MM.1S (cell line): Measurements from ENCODE around the gene ADARB2.

ENCODE experiments used
- DNase-seq: peaks from one replicate; pipeline ENCODE4 v3.0.0-alpha.2; 2015
- H2AFZ ChIP-seq: fragments of 300-600 bp; sonication (generic); 2 replicates; pipeline ENCODE4 v1.6.0; 2016; ENCODE audit warnings: antibody characterized with exemption, low read length
- H3F3A ChIP-seq: fragments of 300-600 bp; sonication (generic); 2 replicates; pipeline ENCODE4 v1.6.1; 2016; ENCODE audit warnings: mild to moderate bottlenecking, antibody characterized with exemption, low read length, moderate library complexity, mixed read lengths; ENCODE audit not compliant: insufficient read depth
- H3K27ac ChIP-seq: fragments of 300-600 bp; sonication (generic); 2 replicates; pipeline ENCODE4 v1.5.1; 2016; ENCODE audit warnings: mild to moderate bottlenecking, low read length
- H3K27me3 ChIP-seq: fragments of 300-600 bp; sonication (generic); replicated peaks from 2 replicates; pipeline ENCODE4 v1.6.0; 2016; ENCODE audit warnings: low read length; ENCODE audit not compliant: insufficient read depth
- H3K36me3 ChIP-seq: fragments of 300-600 bp; sonication (generic); replicated peaks from 2 replicates; pipeline ENCODE4 v1.6.1; 2016; ENCODE audit warnings: mild to moderate bottlenecking, low read length, mixed read lengths; ENCODE audit not compliant: insufficient read depth
- H3K4me1 ChIP-seq: fragments of 300-600 bp; sonication (generic); 2 replicates; pipeline ENCODE4 v1.6.1; 2016; ENCODE audit warnings: low read length, mixed read lengths
- H3K4me2 ChIP-seq: fragments of 300-600 bp; sonication (generic); 2 replicates; pipeline ENCODE4 v1.6.0; 2016; ENCODE audit warnings: low read depth, low read length
- H3K4me3 ChIP-seq: fragments of 300-600 bp; sonication (generic); 2 replicates; pipeline ENCODE4 v1.5.1; 2016; ENCODE audit warnings: low read length, mixed read lengths
- H3K79me2 ChIP-seq: fragments of 300-600 bp; sonication (generic); 2 replicates; pipeline ENCODE4 v1.6.1; 2016; ENCODE audit warnings: mixed run types, low read length, mixed read lengths
- H3K9ac ChIP-seq: fragments of 300-600 bp; sonication (generic); 2 replicates; pipeline ENCODE4 v1.6.1; 2016; ENCODE audit warnings: low read length, mixed read lengths
- H3K9me2 ChIP-seq: fragments of 300-600 bp; sonication (generic); replicated peaks from 2 replicates; pipeline ENCODE4 v1.6.1; 2016; ENCODE audit warnings: mild to moderate bottlenecking, low read length, mixed read lengths; ENCODE audit not compliant: insufficient read depth
- H3K9me3 ChIP-seq: fragments of 300-600 bp; sonication (generic); replicated peaks from 2 replicates; pipeline ENCODE4 v1.6.1; 2016; ENCODE audit warnings: mild to moderate bottlenecking, low read length, mixed read lengths; ENCODE audit not compliant: insufficient read depth
- H4K20me1 ChIP-seq: fragments of 300-600 bp; sonication (generic); 2 replicates; pipeline ENCODE4 v1.6.1; 2016; ENCODE audit warnings: mild to moderate bottlenecking, low read length, moderate library complexity, mixed read lengths; ENCODE audit not compliant: insufficient read depth
- CTCF ChIP-seq: fragments of 300-600 bp; sonication (generic); IDR thresholded peaks from 2 replicates; pipeline ENCODE4 v1.5.1; 2016; ENCODE audit warnings: antibody characterized with exemption, low read length, mixed read lengths
- EZH2 ChIP-seq: fragments of 300-600 bp; sonication (generic); optimal IDR thresholded peaks from 2 replicates; pipeline ENCODE3; 2017; ENCODE audit warnings: low read depth, mild to moderate bottlenecking, antibody characterized with exemption, low read length, mixed read lengths
- EZH2phosphoT487 ChIP-seq: fragments of 300-600 bp; sonication (generic); IDR thresholded peaks from 2 replicates; pipeline ENCODE4 v1.6.1; 2018; ENCODE audit warnings: antibody characterized with exemption, low read length

Gene ADARB2

GRCh38 chr10:1654811-1655356 is 82.4 kb downstream of the ADARB2 start:
- H3F3A ChIP-seq, result no peaks in the 10 kb centered on the region
- no peaks in the 10 kb centered on the region for H4K20me1 ChIP-seq

GRCh38 chr10:1654247-1654646 is 83.1 kb downstream of the ADARB2 start:
- H3K4me3 ChIP-seq, result no peak overlapping the region
- H3K4me2 ChIP-seq, result no peak overlapping the region
- H3K9ac ChIP-seq, result no peak overlapping the region
- no peaks in the 10 kb centered on the region for H3K36me3 ChIP-seq
- no peaks in the 10 kb centered on the region for H3K9me3 ChIP-seq
- H3K4me1 ChIP-seq, result no peaks in the 10 kb centered on the region
- H4K20me1 ChIP-seq, result no peaks in the 10 kb centered on the region
- H2AFZ ChIP-seq, result no peak overlapping the region
- no peaks in the 10 kb centered on the region for H3K79me2 ChIP-seq
- TF ChIP-seq CTCF (no peak), EZH2phosphoT487 (no peak), EZH2 (no peak)
- no peaks in the 10 kb centered on the region for H3F3A ChIP-seq
- H3K9me2 ChIP-seq, result no peaks in the 10 kb centered on the region
- H3K27ac ChIP-seq, result no peak overlapping the region
- DNase-seq, result no peak
- no peaks in the 10 kb centered on the region for H3K27me3 ChIP-seq

More at GRCh38 chr10:1654811-1655356, 82.4 kb downstream of the ADARB2 start:
- no peak overlapping the region for H3K4me3 ChIP-seq
- no peaks in the 10 kb centered on the region for H3K4me1 ChIP-seq
- no peaks in the 10 kb centered on the region for H3K9me3 ChIP-seq
- no peak for DNase-seq
- H3K9me2 ChIP-seq, result no peaks in the 10 kb centered on the region
- no peaks in the 10 kb centered on the region for H3K36me3 ChIP-seq
- no peaks in the 10 kb centered on the region for H3K27me3 ChIP-seq
- no peaks in the 10 kb centered on the region for H3K79me2 ChIP-seq
- no peak overlapping the region for H3K27ac ChIP-seq
- no peak overlapping the region for H3K4me2 ChIP-seq
- H2AFZ ChIP-seq, result no peak overlapping the region
- H3K9ac ChIP-seq, result no peak overlapping the region
- TF ChIP-seq EZH2phosphoT487 (no peak), CTCF (no peak), EZH2 (no peak)

GRCh38 chr10:1653321-1653720 is 84.0 kb downstream of the ADARB2 start:
- Histone ChIP-seq H4K20me1 (no peaks in the 10 kb centered on the region), H3K9ac (no peak overlapping the region), H3K27me3 (no peaks in the 10 kb centered on the region), H2AFZ (no peak overlapping the region), H3K9me2 (no peaks in the 10 kb centered on the region), H3K36me3 (no peaks in the 10 kb centered on the region), H3F3A (no peaks in the 10 kb centered on the region), H3K9me3 (no peaks in the 10 kb centered on the region), H3K79me2 (no peaks in the 10 kb centered on the region), H3K27ac (no peak overlapping the region), H3K4me1 (no peaks in the 10 kb centered on the region), H3K4me2 (no peak overlapping the region), H3K4me3 (no peak overlapping the region)
- no peak for TF ChIP-seq EZH2phosphoT487
- TF ChIP-seq CTCF, result no peak
- TF ChIP-seq EZH2, result no peak
- DNase-seq, result no peak
